NCI-H187 treated with DMSO at 0.1 percent for 48 hours (cell line): ENCODE measurements around the gene C1orf210.

Experiments used
- DNase-seq: peaks from one replicate; lab custom pipeline; 2025; lab: John Stamatoyannopoulos, UW

C1orf210 gene

DNA sequence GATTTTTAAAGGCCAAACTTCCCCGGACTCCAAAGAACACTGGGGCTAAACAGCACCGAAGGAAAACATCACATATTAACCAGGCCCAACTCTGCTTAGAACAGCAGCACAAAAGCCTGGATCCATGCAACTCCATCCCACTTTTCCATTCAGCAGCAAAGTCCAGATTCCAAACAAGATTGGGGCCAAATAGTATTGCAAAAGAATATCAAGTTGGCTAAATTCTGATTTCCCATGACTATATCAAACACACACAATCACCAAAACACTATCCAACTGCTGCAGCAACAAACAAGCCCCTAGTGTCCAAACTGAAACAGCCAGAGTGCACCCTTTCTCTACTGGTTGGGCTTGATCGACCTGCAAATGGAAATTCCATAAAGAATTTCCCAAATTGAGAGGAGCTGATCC lies 35.0 kb downstream of the C1orf210 start:
- DNase-seq: no peak

DNA sequence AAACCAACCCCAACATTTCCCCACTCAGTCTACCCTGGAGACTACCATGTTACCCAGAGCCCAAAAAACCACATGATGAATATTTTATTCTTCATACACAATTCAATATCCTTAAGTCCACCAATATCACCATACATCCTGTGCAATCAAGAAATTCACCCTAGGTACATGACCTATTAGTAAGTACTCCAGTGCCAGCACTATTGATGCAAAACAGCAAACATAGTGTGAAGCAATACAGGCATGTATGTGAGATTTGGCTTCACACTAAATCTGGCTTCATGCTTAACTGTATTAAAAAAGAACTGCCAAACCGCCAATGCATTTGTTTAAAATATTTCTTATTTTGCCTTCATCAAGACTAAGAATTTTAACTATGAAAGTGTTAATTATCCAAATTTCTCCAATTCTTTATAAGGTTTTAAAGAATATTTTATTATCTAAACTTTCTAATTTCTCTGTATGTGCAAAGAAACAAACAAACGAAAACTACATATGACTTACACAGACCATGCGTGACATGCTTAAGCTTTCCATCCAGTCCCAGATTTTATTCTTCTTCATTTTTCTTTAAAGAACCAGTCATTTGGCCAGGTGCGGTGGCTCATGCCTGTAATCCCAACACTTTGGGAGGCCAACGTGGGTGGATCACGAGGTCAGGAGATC lies 38.0 kb downstream of the C1orf210 start:
- no peak for DNase-seq

DNA sequence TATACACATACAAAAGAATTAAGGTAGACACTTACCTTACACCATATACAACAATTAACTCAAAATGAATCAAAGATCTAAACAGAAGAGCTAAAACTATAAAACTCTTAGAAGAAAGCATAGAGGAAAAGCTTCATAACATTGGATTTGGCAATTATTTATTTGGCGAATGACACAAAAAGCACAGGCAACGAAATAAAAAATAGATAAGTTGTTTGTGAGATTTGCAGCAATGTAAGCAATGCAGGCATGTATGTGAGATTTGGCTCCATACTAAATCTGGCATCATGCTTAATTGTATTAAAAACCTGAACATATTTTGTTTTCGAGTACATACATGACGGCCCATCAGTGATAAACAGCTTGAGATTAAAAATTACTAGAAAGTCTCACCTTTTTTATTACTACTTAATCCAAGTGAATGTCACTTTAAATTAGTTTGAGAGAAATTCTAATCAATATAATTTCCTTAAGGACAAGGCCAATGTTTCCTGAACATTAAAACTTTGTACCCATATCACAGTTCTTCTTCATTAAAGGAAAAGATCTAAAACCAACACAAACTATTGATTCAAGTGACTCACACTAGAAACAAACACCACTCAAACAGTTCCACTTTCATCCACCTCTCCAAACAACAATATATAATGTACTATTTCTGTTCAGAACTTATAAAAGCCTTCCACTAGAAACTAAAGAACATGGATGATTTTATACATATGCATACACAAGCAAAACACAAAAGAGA lies 38.7 kb downstream of the C1orf210 start:
- DNase-seq: no peak

DNA sequence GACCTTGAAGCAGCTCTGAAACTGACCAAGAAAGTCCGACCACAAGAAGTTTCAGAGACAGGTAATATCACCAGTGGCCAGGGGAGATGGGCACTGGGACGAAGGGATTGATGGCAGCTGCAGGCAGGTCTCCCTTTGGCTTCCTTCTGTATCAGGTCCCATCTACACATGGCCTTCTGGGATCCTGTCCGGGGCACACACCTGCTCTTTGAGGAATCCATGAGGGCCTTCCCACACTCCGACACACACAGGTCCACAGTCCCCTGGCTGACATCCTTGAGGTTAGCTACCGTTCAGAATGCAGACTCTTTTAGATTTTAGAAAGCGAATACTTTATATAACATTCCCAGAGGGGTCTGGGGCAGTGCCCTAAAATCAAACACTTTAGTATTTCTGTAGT lies 42.1 kb downstream of the C1orf210 start:
- no peak for DNase-seq

DNA sequence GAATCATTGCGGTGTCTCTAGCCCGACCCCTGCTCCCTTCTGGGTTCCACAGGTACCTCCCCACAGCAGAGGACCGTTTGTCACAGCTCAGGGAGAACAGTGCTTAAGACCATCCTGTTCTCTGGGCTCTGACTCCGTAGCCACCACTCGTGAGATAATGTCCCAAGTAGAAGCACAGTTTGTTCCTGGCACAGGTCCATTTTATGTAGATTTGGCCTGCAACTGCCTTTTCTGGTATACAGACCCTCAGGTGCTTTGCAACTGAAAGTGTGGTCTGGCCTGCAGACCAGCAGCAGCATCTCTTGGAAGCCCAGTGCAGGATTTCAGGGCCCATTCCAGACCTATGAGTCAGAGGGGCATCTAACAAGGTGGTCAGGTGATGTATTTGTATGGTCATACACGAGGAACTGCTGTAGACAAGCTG lies 44.0 kb downstream of the C1orf210 start:
- DNase-seq: no peak

DNA sequence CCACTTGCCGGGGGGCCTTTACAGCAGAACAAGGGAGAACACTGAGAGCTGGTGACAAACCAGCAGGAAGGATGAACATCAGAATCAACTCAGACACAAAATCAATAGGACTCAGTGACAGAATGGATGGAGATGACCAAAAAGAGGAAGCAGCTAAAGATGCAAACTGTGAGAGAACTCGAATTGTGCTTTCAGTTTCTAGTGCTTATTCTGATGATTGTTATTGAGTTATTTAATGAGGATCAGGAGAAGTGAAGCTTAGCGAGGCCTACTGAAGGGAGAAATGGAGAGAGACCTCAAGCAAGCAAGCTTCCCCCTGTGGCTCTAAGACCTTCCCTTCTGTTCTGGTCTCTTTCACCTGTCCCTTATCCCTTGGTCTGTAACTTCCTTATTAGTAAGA lies 45.9 kb downstream of the C1orf210 start:
- no peak for DNase-seq

DNA sequence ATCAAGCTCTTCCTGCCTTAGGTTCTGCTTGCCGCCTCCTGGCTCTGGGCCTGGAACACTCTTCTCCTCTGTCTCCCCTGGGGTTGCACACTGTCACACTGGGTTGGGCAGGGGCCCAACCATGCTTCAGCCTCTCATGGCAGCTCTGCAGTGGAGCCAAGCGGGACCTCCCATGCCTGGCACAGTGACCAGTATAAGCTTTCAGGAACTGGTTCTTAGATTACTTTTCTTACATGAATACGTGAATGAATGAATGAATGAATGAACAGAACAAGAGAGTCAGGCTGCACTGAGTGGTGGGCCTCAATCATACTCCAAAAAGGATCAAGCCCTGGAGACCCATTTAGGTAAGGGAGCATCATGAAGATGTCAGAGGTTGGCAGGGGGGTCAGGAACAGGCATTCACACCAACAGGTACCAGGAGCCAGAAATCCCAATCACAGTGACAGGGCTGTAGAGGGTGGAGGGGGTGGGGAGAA lies 46.4 kb downstream of the C1orf210 start:
- no peak for DNase-seq

DNA sequence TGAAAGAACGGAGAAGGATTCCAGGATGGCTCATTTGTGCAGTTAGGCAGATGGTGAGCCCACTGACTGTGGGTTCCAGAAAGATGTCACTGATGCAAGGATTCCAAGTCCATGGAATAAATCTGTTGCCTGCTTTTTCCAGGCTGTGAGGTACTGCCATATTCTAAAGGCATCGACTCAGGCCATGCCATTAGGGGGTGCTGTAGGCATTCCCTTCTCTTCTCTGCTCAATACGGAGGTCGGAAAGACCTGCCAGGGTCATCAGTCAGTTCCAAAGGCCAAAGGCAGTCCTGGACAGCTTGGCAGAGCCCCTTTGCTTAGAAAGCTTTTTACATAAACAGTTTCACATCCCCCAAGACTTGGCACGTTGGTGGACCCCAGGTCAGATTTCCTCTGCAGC lies 47.3 kb downstream of the C1orf210 start:
- DNase-seq: no peak

DNA sequence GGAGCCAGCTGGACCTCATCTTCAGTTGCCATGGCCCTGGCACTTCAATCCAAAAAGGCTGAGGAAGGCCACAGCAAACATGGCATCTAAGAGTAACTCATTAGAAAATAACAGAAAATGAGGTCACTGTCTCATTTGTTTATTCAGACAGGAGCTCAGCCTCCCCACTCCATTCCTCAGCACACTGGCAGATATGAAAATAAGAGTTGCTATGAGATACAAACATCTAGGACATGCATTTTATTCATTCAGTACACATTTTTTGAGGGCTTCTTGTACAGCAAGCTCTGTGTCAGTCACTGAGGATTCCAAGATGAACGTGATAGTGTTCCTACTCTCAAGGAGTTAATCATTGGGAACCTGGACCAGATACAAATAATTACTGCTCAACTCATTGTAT lies 48.3 kb downstream of the C1orf210 start:
- no peak for DNase-seq

DNA sequence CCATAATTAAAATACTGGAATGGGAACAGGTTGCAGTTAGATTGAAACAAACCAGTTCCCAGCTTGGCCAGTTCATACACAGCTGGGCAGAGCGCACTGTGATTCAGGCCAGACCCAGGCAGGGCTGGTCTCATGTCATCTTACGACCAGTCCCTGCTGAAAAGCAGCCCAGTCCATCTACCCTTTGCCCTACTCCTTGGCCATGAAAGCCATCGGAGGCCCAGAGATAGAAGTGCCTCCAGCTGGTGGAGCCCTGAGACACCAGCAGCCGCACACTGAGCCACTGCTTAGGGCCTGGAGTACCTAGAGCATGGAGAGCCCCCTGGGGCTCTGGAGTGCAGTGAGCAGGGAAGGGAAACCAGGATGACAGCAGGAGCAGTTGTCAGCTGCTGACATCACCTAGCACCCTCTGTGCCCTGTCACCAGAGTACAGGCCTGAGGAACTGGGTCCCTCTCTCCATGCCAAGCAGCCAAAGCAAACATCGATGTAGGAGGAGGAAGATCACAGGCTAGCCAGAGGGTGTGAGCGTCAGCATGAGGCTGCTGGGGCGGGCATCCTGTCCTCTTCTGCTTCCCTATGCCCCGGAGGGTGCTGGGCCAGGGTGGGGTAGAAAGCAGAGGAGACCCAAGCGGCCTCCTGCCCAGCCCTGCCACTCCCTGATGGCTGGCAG lies 49.8 kb downstream of the C1orf210 start:
- no peak for DNase-seq

DNA sequence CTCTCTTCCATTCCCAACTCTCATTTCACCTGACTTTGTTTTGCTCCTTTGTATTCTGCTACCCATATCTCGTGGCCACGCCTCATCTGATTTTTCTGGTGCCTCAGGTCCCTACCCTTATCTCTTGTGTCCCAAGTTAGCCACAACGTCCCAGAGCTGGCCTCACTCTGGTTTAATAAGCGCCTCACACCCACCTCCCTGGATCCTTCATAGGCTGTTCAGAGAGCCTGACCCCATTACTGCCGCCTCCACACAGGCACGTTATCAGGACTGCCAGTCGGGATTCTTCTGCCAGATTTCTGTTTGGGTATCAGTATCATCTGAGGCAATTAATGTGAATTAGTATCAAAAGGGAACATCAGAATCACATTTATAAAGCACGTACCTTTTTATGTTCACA lies 50.3 kb downstream of the C1orf210 start:
- DNase-seq: no peak

DNA sequence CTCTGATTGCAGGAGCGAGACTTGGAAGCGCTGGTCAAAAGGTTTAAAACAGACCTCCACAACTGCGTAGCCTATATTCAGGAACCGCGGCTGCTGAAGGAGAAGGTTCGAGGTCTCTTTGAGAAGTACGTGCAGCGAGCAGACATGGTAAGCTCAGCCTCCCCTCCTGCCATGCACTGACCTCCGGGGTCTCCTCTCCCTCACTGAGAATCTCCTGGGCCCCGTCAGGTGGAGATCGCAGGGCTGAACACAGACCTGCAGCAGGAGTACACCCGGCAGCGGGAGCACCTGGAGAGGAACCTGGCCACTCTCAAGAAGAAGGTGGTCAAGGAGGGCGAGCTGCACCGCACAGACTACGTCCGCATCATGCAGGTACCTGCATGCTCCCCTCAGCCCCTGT lies 51.1 kb downstream of the C1orf210 start:
- DNase-seq: no peak

DNA sequence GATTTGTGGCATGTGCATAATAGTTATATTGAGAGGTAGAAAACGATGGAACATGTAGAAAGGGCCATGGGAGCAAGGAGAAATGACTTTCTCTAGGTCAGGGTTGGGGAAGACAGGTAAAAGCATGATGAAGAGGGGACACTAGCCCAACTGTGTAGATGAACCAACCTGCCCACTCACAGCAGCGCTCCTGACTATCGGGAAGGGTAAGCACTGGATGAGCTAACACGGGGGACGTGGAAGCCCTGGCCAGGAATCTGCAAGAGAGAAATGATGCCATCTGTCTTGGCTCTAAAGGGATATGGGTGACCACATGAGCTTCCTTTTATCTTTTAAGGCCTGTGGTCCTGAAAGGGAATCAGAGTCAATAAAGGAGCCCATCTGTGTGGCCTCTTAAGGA lies 51.8 kb downstream of the C1orf210 start:
- no peak for DNase-seq

DNA sequence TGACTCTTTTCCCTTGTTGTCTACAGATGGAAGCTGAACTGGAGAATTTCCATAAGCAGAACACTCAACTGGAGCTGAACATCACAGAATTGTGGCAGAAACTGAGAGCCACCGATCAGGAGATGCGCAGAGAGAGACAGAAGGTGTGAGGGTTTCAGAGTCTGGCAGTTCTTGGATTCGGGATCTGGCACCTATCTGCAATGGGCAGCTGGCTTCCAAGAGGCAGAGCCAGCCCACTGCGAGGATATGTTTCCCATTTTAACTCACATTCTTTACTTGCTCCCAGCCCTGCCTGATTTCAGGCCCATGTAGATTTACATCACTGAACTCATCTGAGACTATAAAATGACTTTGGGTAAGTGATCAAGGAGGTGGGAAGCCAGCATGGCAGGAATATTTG lies 52.9 kb downstream of the C1orf210 start:
- DNase-seq: no peak

DNA sequence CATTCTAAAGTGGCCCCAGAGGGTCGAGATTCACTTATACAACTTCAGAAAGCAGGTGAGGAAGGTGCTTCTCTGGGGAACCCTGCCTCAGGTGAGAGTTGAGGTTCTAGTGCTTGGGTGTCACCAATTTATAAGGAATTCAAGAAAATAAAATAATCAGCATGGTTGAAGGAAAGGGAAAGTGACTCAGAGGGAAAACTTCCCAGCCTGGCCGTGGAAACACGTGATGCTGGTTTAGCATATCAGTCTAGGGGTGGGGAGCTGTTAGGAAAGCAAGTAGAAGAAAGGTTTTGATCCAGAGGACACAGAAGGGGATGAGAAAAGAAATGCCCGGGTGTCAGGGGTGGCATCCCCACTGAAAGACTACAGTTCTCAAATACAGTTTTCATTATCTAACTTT lies 53.3 kb downstream of the C1orf210 start:
- DNase-seq: no peak
